Adrenal gland (tissue), 5 donors: ENCODE measurements around the gene DNAAF1.

Experiments
- CTCF ChIP-seq, 6 experiments: fragments of 450-650 bp in 4 of 6; fragments of 200-600 bp in 2 of 6; sonication (generic) in 1 of 6; IDR thresholded peaks; 1 replicate in 5 of 6; 2 replicates in 1 of 6; pipeline versions ENCODE4 v1.5.1 to v1.8.0; 2016 to 2021; ENCODE audit warnings: antibody characterized with exemption in 6 of 6, mild to moderate bottlenecking in 2 of 6, moderate library complexity in 1 of 6
- POLR2A ChIP-seq, 2 donors: fragments of 450-650 bp; IDR thresholded peaks; one replicate each; pipeline ENCODE4 v1.6.1; 2017; ENCODE audit warnings: antibody characterized with exemption in 2 of 2, mild to moderate bottlenecking in 2 of 2, moderate library complexity in 1 of 2
- donor health status: DM: no; HTN: no; CAD: no.

DNA sequence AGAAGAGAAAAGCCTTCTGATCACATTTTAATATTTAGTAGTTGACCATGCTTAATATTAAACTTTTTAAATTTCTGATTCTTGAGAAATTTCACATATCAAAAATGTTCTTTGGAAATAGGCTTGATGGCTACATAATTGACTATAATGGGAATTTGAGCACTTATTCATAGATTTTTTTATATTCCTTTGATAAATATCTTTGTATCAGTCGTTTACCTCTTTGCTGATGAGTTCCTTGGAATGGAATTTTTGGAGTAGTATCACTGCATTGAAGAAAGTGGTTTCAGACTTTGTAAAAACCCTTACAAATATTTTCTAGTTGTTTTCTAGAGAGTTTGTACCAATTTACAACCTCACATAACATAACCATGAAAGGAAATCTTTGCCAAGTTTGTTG is 14.7 kb downstream of the DNAAF1 start:
- TF ChIP-seq CTCF (IDR thresholded peaks at IDR 0.05): no peak
- no peak for TF ChIP-seq POLR2A (IDR thresholded peaks at IDR 0.05)
